Effector memory CD4-positive, alpha-beta T cell (primary cell): ENCODE results near the gene DCAF11.
A peak's percentile ranks its signal among the peaks of the same experiment; 100 is the strongest.

ENCODE experiments used
- DNase-seq, 3 donors: peaks; one replicate each; pipeline ENCODE4 v3.0.0-alpha.2; 2020
- H3K27ac ChIP-seq: 2 replicates; pipeline ENCODE4 v1.7.0; 2013; ENCODE audit warnings: mild to moderate bottlenecking, low read length, moderate library complexity; ENCODE audit not compliant: insufficient read depth, poor library complexity, severe bottlenecking
- H3K27me3 ChIP-seq: replicated peaks from 2 replicates; pipeline ENCODE4 v1.7.0; 2013; ENCODE audit warnings: mild to moderate bottlenecking, low read length; ENCODE audit not compliant: insufficient read depth, control insufficient read depth, poor library complexity, severe bottlenecking
- H3K36me3 ChIP-seq: 2 replicates; pipeline ENCODE4 v1.7.0; 2013; ENCODE audit warnings: mild to moderate bottlenecking, low read length, moderate library complexity; ENCODE audit not compliant: control insufficient read depth, insufficient read depth
- H3K4me1 ChIP-seq: 2 replicates; pipeline ENCODE4 v1.7.0; 2013; ENCODE audit warnings: low read length, mild to moderate bottlenecking; ENCODE audit not compliant: control insufficient read depth, insufficient read depth, poor library complexity, severe bottlenecking
- H3K4me3 ChIP-seq: 2 replicates; pipeline ENCODE4 v1.7.0; 2013; ENCODE audit warnings: low read length, low read depth, mild to moderate bottlenecking; ENCODE audit not compliant: insufficient read depth, poor library complexity, severe bottlenecking
- H3K9me3 ChIP-seq: 2 replicates; pipeline ENCODE4 v1.7.0; 2013; ENCODE audit warnings: mild to moderate bottlenecking, low read length, moderate library complexity; ENCODE audit not compliant: control insufficient read depth

DCAF11 gene

GRCh38 chr14:24172261-24172860, 57.8 kb downstream of the DCAF11 start:
- Histone ChIP-seq H3K4me3 (no peak overlapping the region), H3K27me3 (no peaks in the 10 kb centered on the region), H3K9me3 (no peaks in the 10 kb centered on the region), H3K4me1 (peaks cover 8% of the 10 kb centered on the region), H3K36me3 (peaks cover 14% of the 10 kb centered on the region), H3K27ac (peak overlapping the region; percentile 49)
- DNase-seq: no peak

GRCh38 chr14:24172871-24173281, 58.3 kb downstream of the DCAF11 start:
- Histone ChIP-seq H3K27ac (no peak overlapping the region), H3K27me3 (no peaks in the 10 kb centered on the region), H3K36me3 (peaks cover 19% of the 10 kb centered on the region), H3K4me1 (peaks cover 8% of the 10 kb centered on the region), H3K9me3 (no peaks in the 10 kb centered on the region), H3K4me3 (no peak overlapping the region)
- no peak for DNase-seq
